ENCODE results near the gene DLD. TPM values are rescaled to one million over a fixed set of nuclear protein-coding genes. Genes with fewer than 3 reads are reported as not detected.

DLD gene
- total RNA-seq, 1 donor = 63.9 TPM

- no peak for TF ChIP-seq CTCF (IDR thresholded peaks at IDR 0.05; ENCODE audit: insufficient read depth, low read depth, low read length)
- DNase-seq (ENCODE audit: low read depth) = no peak
- no peak overlapping the region for H3K4me3 ChIP-seq (ENCODE audit: low read depth, low read length)
These were observed 54.3 kb downstream of the DLD start for GRCh38 chr7:107945332-107945731.

GRCh38 chr7:107946451-107946850, 55.5 kb downstream of the DLD start:
- no peak overlapping the region for H3K4me3 ChIP-seq (ENCODE audit: low read depth, low read length)
- DNase-seq (ENCODE audit: low read depth) = no peak

DNA sequence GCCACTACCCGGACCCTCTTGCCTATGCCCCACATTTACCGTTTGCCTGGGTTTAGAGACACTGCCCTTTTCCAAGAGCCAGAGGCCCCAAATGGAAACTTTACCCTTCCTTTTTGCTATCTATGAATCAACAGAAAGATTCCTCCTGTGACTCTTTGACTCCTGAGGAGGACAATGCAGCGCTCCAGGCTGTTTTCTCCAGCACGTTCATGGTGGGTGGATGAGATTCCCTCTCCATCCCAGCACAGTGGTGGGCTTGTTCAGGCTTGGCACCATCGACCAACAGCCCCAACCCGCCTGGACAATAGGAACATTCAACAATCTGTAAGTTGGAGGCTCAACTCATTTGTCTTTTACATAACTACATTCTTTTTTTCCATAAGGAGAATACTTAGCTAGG, 55.9 kb downstream of the DLD start:
- no peak for TF ChIP-seq CTCF (IDR thresholded peaks at IDR 0.05; ENCODE audit: insufficient read depth, low read depth, low read length)
- no peak overlapping the region for H3K4me3 ChIP-seq (ENCODE audit: low read depth, low read length)
- no peak for DNase-seq (ENCODE audit: low read depth)

More at GRCh38 chr7:107946451-107946850, 55.5 kb downstream of the DLD start:
- TF ChIP-seq CTCF (IDR thresholded peaks at IDR 0.05; ENCODE audit: insufficient read depth, low read depth, low read length) = no peak

- DNase-seq (ENCODE audit: low read depth) = peak; percentile 76
- H3K4me3 ChIP-seq (ENCODE audit: low read depth, low read length) = no peak overlapping the region
- TF ChIP-seq CTCF (IDR thresholded peaks at IDR 0.05; ENCODE audit: insufficient read depth, low read depth, low read length) = no peak
These were observed 57.9 kb downstream of the DLD start for GRCh38 chr7:107948645-107949442.

DNA sequence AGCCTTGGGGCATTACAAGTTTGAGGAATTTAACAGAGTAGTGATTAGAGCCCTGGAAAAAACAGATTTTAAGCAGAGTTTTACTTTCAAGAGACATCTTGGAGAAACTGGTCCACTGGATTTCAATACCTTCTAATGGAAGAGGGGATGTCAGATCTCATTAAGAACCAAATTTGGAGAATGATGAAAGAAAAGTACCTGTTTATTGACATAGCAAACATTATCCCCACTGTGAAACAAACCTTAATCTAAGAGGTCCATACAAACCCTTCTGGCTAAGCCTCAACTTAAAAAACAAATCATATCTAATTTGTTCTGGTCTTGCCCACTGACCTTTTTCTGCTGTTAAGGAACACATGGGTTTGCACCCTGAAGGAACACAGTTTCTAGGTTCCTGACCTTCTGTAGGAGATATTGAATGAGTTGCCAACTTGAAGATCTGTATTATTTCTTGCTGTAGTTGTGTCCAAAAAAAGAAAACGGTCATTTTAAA, 58.5 kb downstream of the DLD start:
- TF ChIP-seq CTCF (IDR thresholded peaks at IDR 0.05; ENCODE audit: insufficient read depth, low read depth, low read length) = no peak

GRCh38 chr7:107951172-107951787, 60.3 kb downstream of the DLD start:
- no peak for DNase-seq (ENCODE audit: low read depth)
- no peak overlapping the region for H3K4me3 ChIP-seq (ENCODE audit: low read depth, low read length)
- TF ChIP-seq CTCF (IDR thresholded peaks at IDR 0.05; ENCODE audit: insufficient read depth, low read depth, low read length) = no peak

More for the DNA sequence above, 58.5 kb downstream of the DLD start:
- DNase-seq (ENCODE audit: low read depth) = no peak
- no peak overlapping the region for H3K4me3 ChIP-seq (ENCODE audit: low read depth, low read length)
